Heart right ventricle (tissue), 16 donors: ENCODE data around the gene GP1BA. TPM values are rescaled to one million over a fixed set of nuclear protein-coding genes. Genes with fewer than 3 reads are reported as not detected.

Experiments
- ATAC-seq, 8 donors: fragments of 200-7000 bp; cut with Tn5 transposase; one replicate each; pipeline ENCODE4 v1.9.1; 2020; ENCODE audit warnings: mild to moderate bottlenecking in 8 of 8, moderate library complexity in 8 of 8, moderate number of reproducible peaks in 1 of 8
- DNase-seq, 2 donors: peaks; one replicate each; pipeline ENCODE4 v3.0.0-alpha.2; 2020
- H3K27ac ChIP-seq, 10 donors: fragments of 200-600 bp; sonication (generic) in 2 of 10; one replicate each; pipeline versions ENCODE4 v1.5.0 to v1.8.0; 2020 to 2022; ENCODE audit warnings: mild to moderate bottlenecking in 3 of 10
- H3K27me3 ChIP-seq, 7 donors: fragments of 200-600 bp; one replicate each; pipeline ENCODE4 v1.8.0; 2021 to 2022; ENCODE audit warnings: mild to moderate bottlenecking in 2 of 7
- H3K36me3 ChIP-seq, 9 donors: fragments of 200-600 bp; sonication (generic) in 1 of 9; one replicate each; pipeline versions ENCODE4 v1.5.0 to v1.8.0; 2020 to 2022; ENCODE audit warnings: mild to moderate bottlenecking in 2 of 9
- H3K4me1 ChIP-seq, 9 donors: fragments of 200-600 bp; sonication (generic) in 1 of 9; one replicate each; pipeline versions ENCODE4 v1.5.0 to v1.8.0; 2020 to 2022; ENCODE audit warnings: mild to moderate bottlenecking in 4 of 9
- H3K4me3 ChIP-seq, 10 donors: fragments of 200-600 bp; sonication (generic) in 2 of 10; one replicate each; pipeline versions ENCODE4 v1.5.0 to v1.8.0; 2020 to 2022; ENCODE audit warnings: mild to moderate bottlenecking in 7 of 10, moderate library complexity in 2 of 10
- H3K9me3 ChIP-seq, 11 donors: fragments of 200-600 bp in 10 of 11; sonication (generic) in 2 of 11; one replicate each; pipeline versions ENCODE4 v1.5.0 to v1.8.0; 2013 to 2022; ENCODE audit warnings: mild to moderate bottlenecking in 2 of 11, control low read depth in 1 of 11, moderate library complexity in 1 of 11
- WGBS, 2 donors: extraction: QIAGEN DNeasy Blood & Tissue Kit; methylation state at CpG; one replicate each; pipeline ENCODE4 v1.1.7; 2013; ENCODE audit warnings: inconsistent platforms in 1 of 2; 5-methylcytosine and 5-hydroxymethylcytosine counted together
- intact Hi-C, 10 donors: fragments of 100-400 bp; cut with DNase I; formaldehyde crosslinking; loops; one replicate each; pipeline versions ENCODE4 v1.11.1 to v1.14.2; 2022
- polyA plus RNA-seq, 2 donors: library from polyadenylated mRNA; stranded (reverse); fragments of 200-250 nt; gene quantifications; one replicate each; pipeline ENCODE4 v1.2.3, GENCODE V29; 2013
- total RNA-seq, 10 donors: library from RNA; stranded (reverse); fragmentation: NEBNext Ultra II Directional in 3 of 10; extraction: Animal tissue kit (Norgen Biotek cat#: 25700) in 3 of 10; gene quantifications; one replicate each; pipeline versions ENCODE4 v1.2.1 to v1.2.4, GENCODE V29; 2021 to 2023
- TF ChIP-seq, protein P1 (sequence below), 9 donors: fragments of 200-600 bp; sonication (generic) in 2 of 9; IDR thresholded peaks; one replicate each; pipeline versions ENCODE4 v1.5.0 to v1.8.0; 2021 to 2022; ENCODE audit warnings: antibody characterized with exemption in 9 of 9, mild to moderate bottlenecking in 5 of 9, moderate library complexity in 1 of 9
- donor health status: Arrhythmogenic right ventricular cardiomyopathy.
- donor health status: ischemic (EF 13 %, LVEDD 7.1; RV severe dilation, severe dysfunction).
- donor health status: healthy with polysubstance abuse.
- donor health status: DM: no; HTN: yes; CAD: no.
- donor health status: DM: no; HTN: no; CAD: no.
- donor health status: ischemic (EF 25% LVEDD 6.9; RV normal size, moderate dysfunction).
- donor health status: ischemic (EF 25% LVEDD 5.7; RV mildly dilated, moderate dysfunction).
- donor health status: healthy.
- donor health status: DM: yes; HTN: yes; CAD: no.
- donor health status: Ischemic cardiomyopathy.
- donor health status: ischemic (EF 35%, LVEDD 5.7; RV mildly dilated, moderate dysfunction).
- donor health status: nonischemic (EF 11% LVEDD 7.7; RV severe dilation, severe dysfunction).
- donor health status: DM: yes; HTN: yes; CAD: no.
- donor health status: PGD.
- donor health status: ischemic (EF 29% LVEDD 5.4; RV normal size, mild dysfunction).
- donor health status: nonischemic (EF 23%, LVEDD 6.1; RV moderate dilation, normal function).

The GP1BA gene
- total and polyA plus RNA-seq, 12 donors, result 0.04 to 0.53 (median 0.26) TPM; not detected in 5

- ATAC-seq, result no peak
- TF ChIP-seq, protein P1, sequence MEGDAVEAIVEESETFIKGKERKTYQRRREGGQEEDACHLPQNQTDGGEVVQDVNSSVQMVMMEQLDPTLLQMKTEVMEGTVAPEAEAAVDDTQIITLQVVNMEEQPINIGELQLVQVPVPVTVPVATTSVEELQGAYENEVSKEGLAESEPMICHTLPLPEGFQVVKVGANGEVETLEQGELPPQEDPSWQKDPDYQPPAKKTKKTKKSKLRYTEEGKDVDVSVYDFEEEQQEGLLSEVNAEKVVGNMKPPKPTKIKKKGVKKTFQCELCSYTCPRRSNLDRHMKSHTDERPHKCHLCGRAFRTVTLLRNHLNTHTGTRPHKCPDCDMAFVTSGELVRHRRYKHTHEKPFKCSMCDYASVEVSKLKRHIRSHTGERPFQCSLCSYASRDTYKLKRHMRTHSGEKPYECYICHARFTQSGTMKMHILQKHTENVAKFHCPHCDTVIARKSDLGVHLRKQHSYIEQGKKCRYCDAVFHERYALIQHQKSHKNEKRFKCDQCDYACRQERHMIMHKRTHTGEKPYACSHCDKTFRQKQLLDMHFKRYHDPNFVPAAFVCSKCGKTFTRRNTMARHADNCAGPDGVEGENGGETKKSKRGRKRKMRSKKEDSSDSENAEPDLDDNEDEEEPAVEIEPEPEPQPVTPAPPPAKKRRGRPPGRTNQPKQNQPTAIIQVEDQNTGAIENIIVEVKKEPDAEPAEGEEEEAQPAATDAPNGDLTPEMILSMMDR (IDR thresholded peaks at IDR 0.05), result no peak
- no peaks in the 10 kb centered on the region for H3K9me3 ChIP-seq
- H3K27me3 ChIP-seq, result no peaks in the 10 kb centered on the region
- 72 to 83% methylated on average over 11 of the region's 11 CpGs for WGBS, 2 donors
- H3K4me1 ChIP-seq, result peaks cover 20 to 62% (median 41%) of the 10 kb centered on the region in 9 donors
- H3K27ac ChIP-seq, result peak overlapping the region in 7 of 10 donors; percentile 6 to 98 (median 94)
- DNase-seq, result no peak
- H3K4me3 ChIP-seq, result peak overlapping the region in 5 of 10 donors; percentile 70 to 95 (median 89)
- H3K36me3 ChIP-seq, result peaks cover 0 to 49% (median 16%) of the 10 kb centered on the region in 9 donors
- intact Hi-C loops, result loop anchor here in 2 of 10 donors (10.0 kb wide), 1 partner anchor 47 kb away; the partner anchor contains the start of gene CAMTA2 (in 2 of the 2)
These were observed 6.0 kb downstream of the GP1BA start for GRCh38 chr17:4938069-4938491.

GRCh38 chr17:4938688-4939545 is 6.8 kb downstream of the GP1BA start:
- intact Hi-C loops, result loop anchor here in 3 of 10 donors (1.0 to 10.0 kb wide), 2 partner anchors 30 to 46 kb away; partner anchors contain the start of gene CAMTA2 (in 2 of the 3)
- DNase-seq (no peak), ATAC-seq (peak in 2 of 8 donors; percentile 2 to 8)
- peak overlapping the region; percentile 50 to 95 (median 85) for H3K4me3 ChIP-seq
- H3K27me3 ChIP-seq, result no peaks in the 10 kb centered on the region
- TF ChIP-seq, protein P1 (IDR thresholded peaks at IDR 0.05), result peak in 1 of 9 donors; percentile 13
- 38 to 49% methylated on average over 19 of the region's 19 CpGs for WGBS, 2 donors
- peaks cover 20 to 62% (median 44%) of the 10 kb centered on the region in 9 donors for H3K4me1 ChIP-seq
- no peaks in the 10 kb centered on the region for H3K9me3 ChIP-seq
- H3K27ac ChIP-seq, result peak overlapping the region; percentile 89 to 98 (median 94)
- H3K36me3 ChIP-seq, result peaks cover 0 to 57% (median 19%) of the 10 kb centered on the region in 9 donors

DNA sequence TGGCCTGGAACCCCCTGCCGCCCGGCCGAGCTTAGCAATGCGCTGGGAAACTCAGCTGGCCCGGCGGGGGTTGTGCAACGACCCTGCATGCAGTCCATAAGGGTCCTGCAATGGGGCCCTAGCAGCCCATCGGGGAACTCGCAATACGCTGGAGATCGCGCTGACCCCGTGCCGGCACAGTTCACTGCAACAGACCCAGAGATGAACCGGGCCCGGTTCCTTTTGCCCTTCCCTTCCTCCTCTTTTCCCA is 7.4 kb downstream of the GP1BA start:
- WGBS, 2 donors, result 0 to 1% methylated on average over 16 of the region's 16 CpGs
- no peaks in the 10 kb centered on the region for H3K9me3 ChIP-seq

More for the DNA sequence above, 7.4 kb downstream of the GP1BA start:
- Histone ChIP-seq H3K27ac (peak overlapping the region; percentile 89 to 98 (median 94)), H3K4me1 (peaks cover 18 to 62% (median 39%) of the 10 kb centered on the region in 9 donors), H3K27me3 (no peaks in the 10 kb centered on the region), H3K4me3 (peak overlapping the region; percentile 50 to 95 (median 85)), H3K36me3 (peaks cover 0 to 63% (median 19%) of the 10 kb centered on the region in 9 donors)
- peak in 3 of 8 donors; percentile 0 to 9 (median 0) for ATAC-seq
- no peak for DNase-seq
- TF ChIP-seq, protein P1 (IDR thresholded peaks at IDR 0.05), result no peak
- intact Hi-C loops, result loop anchor here in 3 of 10 donors (1.0 to 10.0 kb wide), 2 partner anchors 30 to 45 kb away; partner anchors contain the start of gene CAMTA2 (in 2 of the 3)
